Hepatocyte (in vitro differentiated cells): ENCODE measurements around the gene JAK1. TPM values are rescaled to one million over a fixed set of nuclear protein-coding genes. Genes with fewer than 3 reads are reported as not detected.

Experiments
- DNase-seq: peaks from one replicate; pipeline ENCODE4 v3.0.0-alpha.2; 2016; ENCODE audit warnings: low spot score
- H2AFZ ChIP-seq: fragments of 200-600 bp; sonication (generic); 2 replicates; pipeline ENCODE4 v1.6.0; 2016; ENCODE audit warnings: antibody characterized with exemption, mild to moderate bottlenecking
- H3K27ac ChIP-seq: fragments of 200-600 bp; sonication (generic); 2 replicates; pipeline ENCODE4 v1.5.1; 2016; ENCODE audit warnings: mild to moderate bottlenecking
- H3K27me3 ChIP-seq: fragments of 200-600 bp; sonication (generic); 2 replicates; pipeline ENCODE4 v1.6.1; 2016
- H3K36me3 ChIP-seq: fragments of 200-600 bp; sonication (generic); replicated peaks from 2 replicates; pipeline ENCODE4 v1.5.1; 2016; ENCODE audit warnings: low read depth; ENCODE audit not compliant: insufficient read depth
- H3K4me1 ChIP-seq: fragments of 200-600 bp; sonication (generic); 2 replicates; pipeline ENCODE4 v1.5.1; 2016; ENCODE audit warnings: mild to moderate bottlenecking, moderate library complexity; ENCODE audit not compliant: insufficient read depth
- H3K4me2 ChIP-seq: fragments of 200-600 bp; sonication (generic); 2 replicates; pipeline ENCODE4 v1.6.0; 2016
- H3K4me3 ChIP-seq: fragments of 200-600 bp; sonication (generic); 2 replicates; pipeline ENCODE4 v1.5.1; 2016; ENCODE audit warnings: mild to moderate bottlenecking
- H3K79me2 ChIP-seq: fragments of 200-600 bp; sonication (generic); 2 replicates; pipeline ENCODE4 v1.6.0; 2017; ENCODE audit warnings: mild to moderate bottlenecking
- H3K9me2 ChIP-seq: fragments of 200-600 bp; sonication (generic); replicated peaks from 2 replicates; pipeline ENCODE4 v1.6.0; 2017; ENCODE audit warnings: mild to moderate bottlenecking; ENCODE audit not compliant: insufficient read depth
- H3K9me3 ChIP-seq: fragments of 200-600 bp; sonication (generic); 2 replicates; pipeline ENCODE4 v1.5.1; 2016; ENCODE audit warnings: low read depth, mild to moderate bottlenecking
- H4K20me1 ChIP-seq: fragments of 200-600 bp; sonication (generic); 2 replicates; pipeline ENCODE4 v1.6.0; 2016; ENCODE audit warnings: mild to moderate bottlenecking; ENCODE audit not compliant: insufficient read depth, poor library complexity, severe bottlenecking
- EZH2 ChIP-seq: fragments of 200-600 bp; sonication (generic); IDR thresholded peaks from 2 replicates; pipeline ENCODE4 v1.6.1; 2016; ENCODE audit warnings: antibody characterized with exemption, mild to moderate bottlenecking, borderline replicate concordance
- EZH2phosphoT487 ChIP-seq: fragments of 200-600 bp; sonication (generic); IDR thresholded peaks from one replicate; pipeline ENCODE4 v1.6.1; 2018; ENCODE audit warnings: antibody characterized with exemption, mild to moderate bottlenecking, low read depth, moderate library complexity; ENCODE audit not compliant: unreplicated experiment, severe bottlenecking
- WGBS: methylation state at CpG from one replicate; pipeline ENCODE4 v1.1.6; 2016; ENCODE audit warnings: low lambda C conversion rate; ENCODE audit errors: missing lambda C conversion rate; 5-methylcytosine and 5-hydroxymethylcytosine counted together
- polyA plus RNA-seq: library from polyadenylated mRNA; unstranded; fragments of >200 nt; fragmentation: Nextera tagmentation; extraction: Ambion mirVana; gene quantifications from 2 replicates; pipeline ENCODE4 v1.2.1, GENCODE V29; 2016
- total RNA-seq: library from RNA; depleted of rRNA; stranded (reverse); fragments of >200 nt; gene quantifications from 2 replicates; pipeline ENCODE4 v1.2.3, GENCODE V29; 2014
- TF ChIP-seq, protein P1 (sequence below): fragments of 200-600 bp; sonication (generic); IDR thresholded peaks from 2 replicates; pipeline ENCODE4 v1.5.1; 2016; ENCODE audit warnings: antibody characterized with exemption, mild to moderate bottlenecking; ENCODE audit not compliant: poor library complexity

The JAK1 gene
- total and polyA plus RNA-seq, 2 experiments from 2014 or later: 60.2 to 102 TPM

DNA sequence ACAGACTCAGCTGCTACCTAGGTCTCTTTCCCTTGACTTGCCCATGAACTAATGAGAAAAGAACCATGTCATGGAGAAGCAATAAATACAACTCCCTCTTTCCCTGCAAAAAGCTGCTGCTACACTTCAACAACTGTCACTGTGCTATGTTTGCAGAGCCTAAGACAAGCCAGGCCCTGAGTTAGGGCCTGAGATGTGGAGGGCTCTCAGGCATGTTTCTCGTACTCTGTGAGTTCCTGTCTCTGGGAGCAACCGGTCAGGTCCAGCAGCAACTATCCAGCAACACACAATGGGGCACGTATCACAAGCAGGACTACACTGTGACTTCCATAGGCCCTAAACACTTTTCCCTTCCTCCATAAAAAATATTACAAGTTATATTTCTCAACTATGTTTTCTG, 91.7 kb downstream of the JAK1 start:
- DNase-seq: no peak
- Histone ChIP-seq H3K9me2 (no peaks in the 10 kb centered on the region), H4K20me1 (no peaks in the 10 kb centered on the region), H3K36me3 (no peaks in the 10 kb centered on the region), H3K9me3 (no peaks in the 10 kb centered on the region), H3K4me1 (no peaks in the 10 kb centered on the region), H2AFZ (no peak overlapping the region), H3K79me2 (no peaks in the 10 kb centered on the region), H3K4me3 (no peak overlapping the region), H3K27me3 (no peaks in the 10 kb centered on the region), H3K27ac (no peak overlapping the region), H3K4me2 (no peak overlapping the region)
- WGBS: 65% methylated on average over 3 of the region's 3 CpGs
- TF ChIP-seq, protein P1, sequence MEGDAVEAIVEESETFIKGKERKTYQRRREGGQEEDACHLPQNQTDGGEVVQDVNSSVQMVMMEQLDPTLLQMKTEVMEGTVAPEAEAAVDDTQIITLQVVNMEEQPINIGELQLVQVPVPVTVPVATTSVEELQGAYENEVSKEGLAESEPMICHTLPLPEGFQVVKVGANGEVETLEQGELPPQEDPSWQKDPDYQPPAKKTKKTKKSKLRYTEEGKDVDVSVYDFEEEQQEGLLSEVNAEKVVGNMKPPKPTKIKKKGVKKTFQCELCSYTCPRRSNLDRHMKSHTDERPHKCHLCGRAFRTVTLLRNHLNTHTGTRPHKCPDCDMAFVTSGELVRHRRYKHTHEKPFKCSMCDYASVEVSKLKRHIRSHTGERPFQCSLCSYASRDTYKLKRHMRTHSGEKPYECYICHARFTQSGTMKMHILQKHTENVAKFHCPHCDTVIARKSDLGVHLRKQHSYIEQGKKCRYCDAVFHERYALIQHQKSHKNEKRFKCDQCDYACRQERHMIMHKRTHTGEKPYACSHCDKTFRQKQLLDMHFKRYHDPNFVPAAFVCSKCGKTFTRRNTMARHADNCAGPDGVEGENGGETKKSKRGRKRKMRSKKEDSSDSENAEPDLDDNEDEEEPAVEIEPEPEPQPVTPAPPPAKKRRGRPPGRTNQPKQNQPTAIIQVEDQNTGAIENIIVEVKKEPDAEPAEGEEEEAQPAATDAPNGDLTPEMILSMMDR: no peak
- TF ChIP-seq EZH2phosphoT487 (no peak), EZH2 (no peak)

DNA sequence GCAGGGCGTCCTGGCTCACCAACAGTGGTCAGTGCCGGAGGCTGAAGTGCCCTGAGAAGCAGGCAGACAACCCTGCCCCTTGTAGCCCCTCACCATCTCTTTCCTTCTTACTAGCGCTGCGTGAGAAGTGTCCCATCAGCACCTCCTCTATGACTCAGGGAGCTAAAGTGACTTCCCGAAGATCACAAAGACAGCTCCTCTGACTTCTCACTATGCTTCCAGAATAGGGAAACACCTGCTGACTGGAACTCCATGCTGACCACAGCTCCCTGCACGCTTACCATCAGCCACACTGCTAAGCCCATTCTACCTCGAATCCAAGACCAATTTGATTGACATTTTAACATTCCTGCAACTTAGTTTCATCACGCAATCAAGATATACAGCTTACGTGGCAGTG, 92.8 kb downstream of the JAK1 start:
- H3K4me1 ChIP-seq: no peaks in the 10 kb centered on the region
- H3K27me3 ChIP-seq: no peaks in the 10 kb centered on the region
- H3K27ac ChIP-seq: no peak overlapping the region
- no peak for DNase-seq
- no peaks in the 10 kb centered on the region for H3K36me3 ChIP-seq
- 94% methylated on average over 9 of the region's 9 CpGs for WGBS
- no peak overlapping the region for H3K4me3 ChIP-seq
- H3K79me2 ChIP-seq: no peaks in the 10 kb centered on the region
- no peaks in the 10 kb centered on the region for H4K20me1 ChIP-seq
- TF ChIP-seq, protein P1: no peak
- TF ChIP-seq EZH2: no peak
- no peak for TF ChIP-seq EZH2phosphoT487
- H3K9me3 ChIP-seq: no peaks in the 10 kb centered on the region
- H3K9me2 ChIP-seq: no peaks in the 10 kb centered on the region
- no peak overlapping the region for H3K4me2 ChIP-seq
- no peak overlapping the region for H2AFZ ChIP-seq

DNA sequence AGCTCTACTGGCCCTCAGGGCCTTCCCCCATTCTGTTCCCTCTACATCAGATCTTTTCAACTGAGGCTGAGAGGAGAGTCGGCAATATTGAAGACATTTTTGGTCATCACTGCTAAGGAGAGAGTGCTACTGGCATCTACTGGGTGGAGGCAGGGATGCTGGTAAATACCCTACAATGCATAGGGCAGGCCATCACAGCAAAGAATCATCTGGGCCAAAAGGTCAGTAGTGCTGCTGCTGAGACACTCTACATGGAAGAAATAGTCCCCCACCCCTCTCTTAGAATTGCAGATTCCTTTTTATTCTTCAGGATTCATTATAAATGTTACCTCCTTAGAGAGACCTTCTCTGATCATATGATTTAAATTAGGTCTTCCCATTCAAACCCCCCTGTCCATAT, 94.3 kb downstream of the JAK1 start:
- no peak overlapping the region for H3K27ac ChIP-seq
- no peak for DNase-seq
- no peaks in the 10 kb centered on the region for H3K27me3 ChIP-seq
- TF ChIP-seq, protein P1: no peak
- TF ChIP-seq EZH2phosphoT487 (no peak), EZH2 (no peak)
- no peaks in the 10 kb centered on the region for H3K4me1 ChIP-seq
- WGBS: 100% methylated on average over 1 of the region's 1 CpG
- no peaks in the 10 kb centered on the region for H3K9me3 ChIP-seq
- H3K36me3 ChIP-seq: no peaks in the 10 kb centered on the region
- no peak overlapping the region for H3K4me2 ChIP-seq
- H3K9me2 ChIP-seq: no peaks in the 10 kb centered on the region
- no peaks in the 10 kb centered on the region for H4K20me1 ChIP-seq
- no peaks in the 10 kb centered on the region for H3K79me2 ChIP-seq
- H3K4me3 ChIP-seq: no peak overlapping the region
- no peak overlapping the region for H2AFZ ChIP-seq

DNA sequence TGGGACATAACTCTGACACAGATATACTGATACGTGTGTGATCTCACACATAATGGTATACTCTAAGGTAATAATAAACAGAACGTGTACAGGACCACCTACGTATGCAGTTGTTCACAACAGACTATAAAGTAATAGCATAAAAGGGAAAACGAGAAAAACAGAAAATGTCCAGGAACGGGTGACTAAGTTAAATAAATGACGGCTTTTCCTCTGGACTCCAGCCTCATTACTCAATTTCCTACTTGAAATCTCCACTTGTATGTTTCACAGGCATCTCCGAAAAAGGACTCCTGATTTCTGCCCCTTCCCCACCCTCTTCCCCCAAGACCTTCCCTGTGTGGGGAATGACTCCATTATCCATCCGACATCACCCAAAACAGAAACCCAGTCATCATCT, 95.1 kb downstream of the JAK1 start:
- no peaks in the 10 kb centered on the region for H3K36me3 ChIP-seq

More for the DNA sequence above, 95.1 kb downstream of the JAK1 start:
- Histone ChIP-seq H3K79me2 (no peaks in the 10 kb centered on the region), H3K4me2 (no peak overlapping the region), H3K9me3 (no peaks in the 10 kb centered on the region), H3K4me3 (no peak overlapping the region), H2AFZ (no peak overlapping the region), H3K4me1 (no peaks in the 10 kb centered on the region), H4K20me1 (no peaks in the 10 kb centered on the region), H3K27ac (no peak overlapping the region), H3K9me2 (no peaks in the 10 kb centered on the region), H3K27me3 (no peaks in the 10 kb centered on the region)
- WGBS: 94% methylated on average over 8 of the region's 8 CpGs
- TF ChIP-seq, protein P1: no peak
- no peak for DNase-seq
